ENCODE results near the gene RASSF1.
A peak's percentile ranks its signal among the peaks of the same experiment; 100 is the strongest.

Gene RASSF1

GRCh38 chr3:50341996-50342650 is 1.5 kb upstream of the RASSF1 start:
- no peak for DNase-seq

- no peak for DNase-seq
These were observed 901 bp upstream of the RASSF1 start for GRCh38 chr3:50341537-50341936.

GRCh38 chr3:50340147-50340447 is 539 bp downstream of the RASSF1 start:
- DNase-seq: no peak

GRCh38 chr3:50339485-50340146 is 1.0 kb downstream of the RASSF1 start:
- DNase-seq: no peak

- DNase-seq: no peak
These were observed 1.7 kb downstream of the RASSF1 start for GRCh38 chr3:50338965-50339364.

- DNase-seq: peak; percentile 95
These were observed 3.3 kb downstream of the RASSF1 start for GRCh38 chr3:50337175-50337861.

GRCh38 chr3:50336452-50337174 is 4.0 kb downstream of the RASSF1 start:
- DNase-seq: no peak

GRCh38 chr3:50334339-50335075 is 6.1 kb downstream of the RASSF1 start:
- DNase-seq: no peak

GRCh38 chr3:50333744-50334328 is 6.8 kb downstream of the RASSF1 start:
- no peak for DNase-seq

GRCh38 chr3:50331364-50331907 is 9.2 kb downstream of the RASSF1 start:
- DNase-seq: no peak

- DNase-seq: no peak
These were observed 10.3 kb downstream of the RASSF1 start for GRCh38 chr3:50330330-50330729.

- peak; percentile 95 for DNase-seq
These were observed 12.5 kb downstream of the RASSF1 start, which contains the start of gene TUSC2 for GRCh38 chr3:50327943-50328691. TUSC2 (minus strand) TSS chr3:50328223; CDS start chr3:50328099, 124 bp downstream.

- no peak for DNase-seq
These were observed 13.5 kb downstream of the RASSF1 start for GRCh38 chr3:50327129-50327528.

- no peak for DNase-seq
These were observed 14.5 kb downstream of the RASSF1 start for GRCh38 chr3:50326182-50326541.

- DNase-seq: no peak
These were observed 15.0 kb downstream of the RASSF1 start for GRCh38 chr3:50325497-50326181.

GRCh38 chr3:50325113-50325480 is 15.5 kb downstream of the RASSF1 start:
- DNase-seq: no peak

GRCh38 chr3:50324351-50325112 is 16.1 kb downstream of the RASSF1 start:
- peak; percentile 61 for DNase-seq

GRCh38 chr3:50323614-50324199 is 16.9 kb downstream of the RASSF1 start:
- no peak for DNase-seq

- no peak for DNase-seq
These were observed 17.5 kb downstream of the RASSF1 start for GRCh38 chr3:50323092-50323600.
